T-cell (primary cell): ENCODE results near the gene SEMA4D. TPM values are rescaled to one million over a fixed set of nuclear protein-coding genes. Genes with fewer than 3 reads are reported as not detected.
A peak's percentile ranks its signal among the peaks of the same experiment; 100 is the strongest.

Source experiments
- ATAC-seq, 4 experiments: fragments of 200-7000 bp in 3 of 4; fragments of 150-1000 bp in 1 of 4; cut with Tn5 transposase; replicated peaks in 1 of 4; 1 replicate in 3 of 4; 2 replicates in 1 of 4; pipeline ENCODE4 v1.10.0; 2021; ENCODE audit warnings: moderate library complexity in 3 of 4, mild to moderate bottlenecking in 2 of 4, moderate number of reproducible peaks in 1 of 4
- CTCF ChIA-PET, 2 donors: fragments of 300-600 bp; sonication (Branson Sonifier 250); formaldehyde crosslinking; loops; one replicate each; lab custom pipeline; 2022; ENCODE audit warnings: antibody characterized with exemption in 2 of 2; lab: Charles Lee
- POLR2A ChIA-PET, 2 donors: fragments of 300-600 bp; sonication (Branson Sonifier 250); formaldehyde crosslinking; loops; one replicate each; lab custom pipeline; 2022; ENCODE audit warnings: antibody characterized with exemption in 2 of 2; lab: Charles Lee
- DNase-seq, 35 experiments: peaks; one replicate each; pipeline versions ENCODE4 v3.0.0 to v3.0.0-alpha.2; 2013 to 2023
- H3K27ac ChIP-seq: one replicate; pipeline ENCODE4 v1.5.1; 2013; ENCODE audit warnings: low read length
- H3K27me3 ChIP-seq, 2 experiments: replicated peaks in 1 of 2; 1 replicate in 1 of 2; 2 replicates in 1 of 2; pipeline versions ENCODE4 v1.6.1 to v1.7.0; 2013; ENCODE audit warnings: low read length in 1 of 2, mixed read lengths in 1 of 2; ENCODE audit not compliant: control insufficient read depth in 2 of 2, insufficient read depth in 2 of 2; ENCODE audit errors: extremely low read depth in 1 of 2
- H3K36me3 ChIP-seq, 2 donors: 1 replicate in 1 of 2; 2 replicates in 1 of 2; pipeline versions ENCODE4 v1.6.1 to v1.7.0; 2013; ENCODE audit warnings: low read length in 1 of 2; ENCODE audit not compliant: control insufficient read depth in 2 of 2, insufficient read depth in 1 of 2; ENCODE audit errors: extremely low read depth in 1 of 2
- H3K4me1 ChIP-seq, 2 experiments: 1 replicate in 1 of 2; 2 replicates in 1 of 2; pipeline versions ENCODE4 v1.6.1 to v1.7.0; 2013; ENCODE audit warnings: low read length in 2 of 2, mixed read lengths in 1 of 2; ENCODE audit not compliant: insufficient read depth in 2 of 2, control insufficient read depth in 1 of 2; ENCODE audit errors: extremely low read depth in 1 of 2
- H3K4me3 ChIP-seq, 2 donors: 1 replicate in 1 of 2; 2 replicates in 1 of 2; pipeline versions ENCODE4 v1.5.1 to v1.7.0; 2013; ENCODE audit warnings: mild to moderate bottlenecking in 2 of 2, low read length in 1 of 2, moderate library complexity in 1 of 2; ENCODE audit not compliant: control insufficient read depth in 1 of 2; ENCODE audit errors: extremely low read depth in 1 of 2
- H3K9me3 ChIP-seq: 2 replicates; pipeline ENCODE4 v1.7.0; 2013
- H3K27ac Mint-ChIP-seq, 2 donors: one replicate each; pipeline ENCODE4 v1.8.0; 2020 to 2021; ENCODE audit warnings: mild to moderate bottlenecking in 2 of 2, mixed read lengths in 2 of 2
- H3K27me3 Mint-ChIP-seq, 2 donors: one replicate each; pipeline ENCODE4 v1.8.0; 2021 to 2022; ENCODE audit warnings: mixed read lengths in 2 of 2
- H3K36me3 Mint-ChIP-seq: one replicate; pipeline ENCODE4 v1.8.0; 2021; ENCODE audit warnings: mixed read lengths
- H3K4me1 Mint-ChIP-seq, 3 donors: one replicate each; pipeline ENCODE4 v1.8.0; 2020 to 2022; ENCODE audit warnings: mixed read lengths in 3 of 3, mild to moderate bottlenecking in 1 of 3
- H3K4me3 Mint-ChIP-seq, 3 donors: one replicate each; pipeline ENCODE4 v1.8.0; 2020 to 2022; ENCODE audit warnings: mild to moderate bottlenecking in 3 of 3, mixed read lengths in 3 of 3, moderate library complexity in 3 of 3
- H3K9me3 Mint-ChIP-seq, 3 donors: one replicate each; pipeline ENCODE4 v1.8.0; 2020 to 2022; ENCODE audit warnings: mixed read lengths in 3 of 3
- WGBS: methylation state at CpG from one replicate; pipeline ENCODE4 v1.1.5; 2013; ENCODE audit warnings: missing lambda C conversion rate; ENCODE audit not compliant: insufficient coverage; 5-methylcytosine and 5-hydroxymethylcytosine counted together
- total RNA-seq, 35 experiments: library from RNA in 6 of 35; stranded (reverse) in 6 of 35; fragments of 120-200 nt in 1 of 35; gene quantifications; one replicate each; pipeline versions ENCODE4 v1.2.1 to v1.2.4 and lab custom pipeline; 2013 to 2026

The SEMA4D gene
- total RNA-seq, 5 donors from 2014 or later (not counting 1 experiment from before 2014, with no cell fraction given): 347 to 585 (median 434) TPM

- WGBS: 92% methylated on average over 5 of the region's 9 CpGs
Observed at GRCh38 chr9:89363921-89364665, 133.8 kb downstream of the SEMA4D start.

GRCh38 chr9:89363311-89363670 lies 134.6 kb downstream of the SEMA4D start:
- Mint-ChIP-seq H3K27ac (peak overlapping the region in 1 of 2 donors; percentile 69), H3K4me3 (no peak overlapping the region), H3K4me1 (peaks cover 6 to 16% (median 6%) of the 10 kb centered on the region in 3 donors), H3K27me3 (no peaks in the 10 kb centered on the region), H3K9me3 (no peaks in the 10 kb centered on the region), H3K36me3 (peaks cover 40% of the 10 kb centered on the region)
- H3K27me3 ChIP-seq: no peaks in the 10 kb centered on the region
- peaks cover 0 to 11% of the 10 kb centered on the region in 2 experiments for H3K4me1 ChIP-seq
- no peak for ATAC-seq
- no peak overlapping the region for H3K4me3 ChIP-seq
- ChIA-PET CTCF (no interaction called here), POLR2A (no interaction called here)
- peak in 2 of 35 experiments; percentile 8 to 9 for DNase-seq
- no peak overlapping the region for H3K27ac ChIP-seq
- peaks cover 12 to 53% of the 10 kb centered on the region in 2 donors for H3K36me3 ChIP-seq
- no peaks in the 10 kb centered on the region for H3K9me3 ChIP-seq
- 96% methylated on average over 5 of the region's 6 CpGs for WGBS

More at GRCh38 chr9:89363921-89364665, 133.8 kb downstream of the SEMA4D start:
- ATAC-seq (no peak), DNase-seq (peak in 1 of 35 experiments; percentile 11)
- H3K4me3 Mint-ChIP-seq: no peak overlapping the region
- H3K4me3 ChIP-seq: no peak overlapping the region
- H3K4me1 ChIP-seq: peaks cover 0 to 19% of the 10 kb centered on the region in 2 experiments
- H3K27me3 Mint-ChIP-seq: no peaks in the 10 kb centered on the region
- no peaks in the 10 kb centered on the region for H3K9me3 ChIP-seq
- peaks cover 33% of the 10 kb centered on the region for H3K36me3 Mint-ChIP-seq
- H3K27me3 ChIP-seq: no peaks in the 10 kb centered on the region
- POLR2A ChIA-PET: no interaction called here
- no peak overlapping the region for H3K27ac ChIP-seq
- no peaks in the 10 kb centered on the region for H3K9me3 Mint-ChIP-seq
- H3K36me3 ChIP-seq: peaks cover 11 to 45% of the 10 kb centered on the region in 2 donors
- peak overlapping the region; percentile 34 to 63 for H3K27ac Mint-ChIP-seq
- H3K4me1 Mint-ChIP-seq: peaks cover 6 to 17% (median 10%) of the 10 kb centered on the region in 3 donors
- CTCF ChIA-PET: no interaction called here

GRCh38 chr9:89362647-89363310 lies 135.1 kb downstream of the SEMA4D start:
- Histone ChIP-seq H3K27me3 (no peaks in the 10 kb centered on the region), H3K36me3 (peaks cover 13 to 58% of the 10 kb centered on the region in 2 donors), H3K4me1 (peaks cover 0 to 7% of the 10 kb centered on the region in 2 experiments), H3K9me3 (no peaks in the 10 kb centered on the region), H3K27ac (no peak overlapping the region), H3K4me3 (no peak overlapping the region)
- WGBS: 92% methylated on average over 7 of the region's 10 CpGs
- Mint-ChIP-seq H3K9me3 (no peaks in the 10 kb centered on the region), H3K27me3 (no peaks in the 10 kb centered on the region), H3K4me1 (peaks cover 4 to 12% (median 5%) of the 10 kb centered on the region in 3 donors), H3K27ac (peak overlapping the region in 1 of 2 donors; percentile 39), H3K4me3 (no peak overlapping the region), H3K36me3 (peaks cover 42% of the 10 kb centered on the region)
- ChIA-PET POLR2A (no interaction called here), CTCF (no interaction called here)
- DNase-seq: peak in 1 of 35 experiments; percentile 12
- ATAC-seq: no peak

GRCh38 chr9:89361816-89362646 lies 135.9 kb downstream of the SEMA4D start:
- DNase-seq (peak in 1 of 35 experiments; percentile 9), ATAC-seq (no peak)
- no peak overlapping the region for H3K27ac ChIP-seq
- H3K4me1 Mint-ChIP-seq: peaks cover 4 to 12% (median 8%) of the 10 kb centered on the region in 3 donors
- CTCF ChIA-PET: no interaction called here
- H3K27me3 Mint-ChIP-seq: no peaks in the 10 kb centered on the region
- 89% methylated on average over 6 of the region's 9 CpGs for WGBS
- no peaks in the 10 kb centered on the region for H3K4me1 ChIP-seq
- H3K9me3 ChIP-seq: no peaks in the 10 kb centered on the region
- peaks cover 50% of the 10 kb centered on the region for H3K36me3 Mint-ChIP-seq
- POLR2A ChIA-PET: no interaction called here
- H3K4me3 Mint-ChIP-seq: no peak overlapping the region
- no peaks in the 10 kb centered on the region for H3K27me3 ChIP-seq
- no peak overlapping the region for H3K4me3 ChIP-seq
- H3K27ac Mint-ChIP-seq: peak overlapping the region in 1 of 2 donors; percentile 39
- H3K9me3 Mint-ChIP-seq: no peaks in the 10 kb centered on the region
- H3K36me3 ChIP-seq: peaks cover 13 to 65% of the 10 kb centered on the region in 2 donors

- H3K4me1 ChIP-seq: no peaks in the 10 kb centered on the region
- Mint-ChIP-seq H3K36me3 (peaks cover 57% of the 10 kb centered on the region), H3K4me1 (peaks cover 4 to 12% (median 10%) of the 10 kb centered on the region in 3 donors), H3K27ac (peak overlapping the region; percentile 23 to 72), H3K27me3 (no peaks in the 10 kb centered on the region), H3K9me3 (no peaks in the 10 kb centered on the region), H3K4me3 (no peak overlapping the region)
- H3K27me3 ChIP-seq: no peaks in the 10 kb centered on the region
- peaks cover 13 to 75% of the 10 kb centered on the region in 2 donors for H3K36me3 ChIP-seq
- ATAC-seq (no peak), DNase-seq (no peak)
- no peak overlapping the region for H3K4me3 ChIP-seq
- WGBS: 100% methylated on average over 4 of the region's 6 CpGs
- ChIA-PET CTCF (no interaction called here), POLR2A (no interaction called here)
- no peak overlapping the region for H3K27ac ChIP-seq
- H3K9me3 ChIP-seq: no peaks in the 10 kb centered on the region
Observed at GRCh38 chr9:89361031-89361430, 136.9 kb downstream of the SEMA4D start.

GRCh38 chr9:89360465-89360864 lies 137.4 kb downstream of the SEMA4D start:
- Histone ChIP-seq H3K36me3 (peaks cover 13 to 81% of the 10 kb centered on the region in 2 donors), H3K4me1 (no peaks in the 10 kb centered on the region), H3K27ac (no peak overlapping the region), H3K27me3 (no peaks in the 10 kb centered on the region), H3K9me3 (no peaks in the 10 kb centered on the region), H3K4me3 (no peak overlapping the region)
- peak overlapping the region; percentile 23 to 72 for H3K27ac Mint-ChIP-seq
- peaks cover 4 to 12% (median 10%) of the 10 kb centered on the region in 3 donors for H3K4me1 Mint-ChIP-seq
- peaks cover 60% of the 10 kb centered on the region for H3K36me3 Mint-ChIP-seq
- ChIA-PET POLR2A (interaction anchor here in 1 of 2 donors (0.7 kb wide), 1 partner anchor 35 kb away, joined by 3 read pairs; no protein-coding TSS in a partner anchor), CTCF (no interaction called here)
- H3K4me3 Mint-ChIP-seq: no peak overlapping the region
- WGBS: 80% methylated on average over 1 of the region's 3 CpGs
- ATAC-seq (no peak), DNase-seq (peak in 1 of 35 experiments; percentile 2)
- no peaks in the 10 kb centered on the region for H3K27me3 Mint-ChIP-seq
- no peaks in the 10 kb centered on the region for H3K9me3 Mint-ChIP-seq
